Ectodermal cell (in vitro differentiated cells): Measurements from ENCODE around the gene ZNF366.

Experiments
- H3K27ac ChIP-seq: 2 replicates; pipeline ENCODE4 v1.7.0; 2013; ENCODE audit warnings: mild to moderate bottlenecking, low read depth, low read length; ENCODE audit not compliant: insufficient read depth, poor library complexity, severe bottlenecking
- H3K27me3 ChIP-seq: 2 replicates; pipeline ENCODE4 v1.7.0; 2013; ENCODE audit warnings: mild to moderate bottlenecking, low read length; ENCODE audit not compliant: insufficient read depth, control insufficient read depth, poor library complexity, severe bottlenecking
- H3K36me3 ChIP-seq: one replicate; pipeline ENCODE4 v1.7.0; 2013; ENCODE audit warnings: low read length; ENCODE audit not compliant: control insufficient read depth, insufficient read depth
- H3K4me1 ChIP-seq: one replicate; pipeline ENCODE4 v1.7.0; 2013; ENCODE audit warnings: low read length; ENCODE audit not compliant: control insufficient read depth, insufficient read depth
- H3K4me3 ChIP-seq: 2 replicates; pipeline ENCODE4 v1.7.0; 2013; ENCODE audit warnings: low read depth, low read length, control low read depth; ENCODE audit not compliant: insufficient read depth
- H3K9me3 ChIP-seq: 2 replicates; pipeline ENCODE4 v1.7.0; 2013; ENCODE audit warnings: mild to moderate bottlenecking, low read length, moderate library complexity; ENCODE audit not compliant: control insufficient read depth
- WGBS, 2 experiments: methylation state at CpG; one replicate each; pipeline ENCODE4 v1.1.7; 2013; ENCODE audit warnings: missing lambda C conversion rate in 2 of 2; 5-methylcytosine and 5-hydroxymethylcytosine counted together

ZNF366 gene

GRCh38 chr5:72522607-72523006 lies 15.4 kb upstream of the ZNF366 start:
- H3K4me3 ChIP-seq = no peak overlapping the region
- H3K9me3 ChIP-seq = no peaks in the 10 kb centered on the region
- H3K4me1 ChIP-seq = peaks cover 16% of the 10 kb centered on the region
- H3K36me3 ChIP-seq = no peaks in the 10 kb centered on the region
- no peak overlapping the region for H3K27ac ChIP-seq
- no peaks in the 10 kb centered on the region for H3K27me3 ChIP-seq
- WGBS, 2 experiments = 100% methylated on average over 1 of the region's 1 CpG; no CpG with 5 or more reads in 1 of the 2 experiments

- no peak overlapping the region for H3K4me3 ChIP-seq
- peaks cover 22% of the 10 kb centered on the region for H3K4me1 ChIP-seq
- no peaks in the 10 kb centered on the region for H3K9me3 ChIP-seq
- no peaks in the 10 kb centered on the region for H3K27me3 ChIP-seq
- no peak overlapping the region for H3K27ac ChIP-seq
- H3K36me3 ChIP-seq = no peaks in the 10 kb centered on the region
Observed at GRCh38 chr5:72519111-72519510, 11.9 kb upstream of the ZNF366 start.

GRCh38 chr5:72518001-72518683 lies 10.9 kb upstream of the ZNF366 start:
- WGBS, 2 experiments = 46 to 52% methylated on average over 12 of the region's 12 CpGs
- peaks cover 22% of the 10 kb centered on the region for H3K4me1 ChIP-seq
- H3K9me3 ChIP-seq = no peaks in the 10 kb centered on the region
- no peak overlapping the region for H3K4me3 ChIP-seq
- no peaks in the 10 kb centered on the region for H3K27me3 ChIP-seq
- H3K27ac ChIP-seq = no peak overlapping the region
- no peaks in the 10 kb centered on the region for H3K36me3 ChIP-seq

GRCh38 chr5:72516916-72517315 lies 9.7 kb upstream of the ZNF366 start:
- no peaks in the 10 kb centered on the region for H3K36me3 ChIP-seq
- WGBS, 2 experiments = 95% methylated on average over 2 of the region's 2 CpGs; no CpG with 5 or more reads in 1 of the 2 experiments
- no peak overlapping the region for H3K27ac ChIP-seq
- no peaks in the 10 kb centered on the region for H3K9me3 ChIP-seq
- no peaks in the 10 kb centered on the region for H3K27me3 ChIP-seq
- H3K4me1 ChIP-seq = peaks cover 22% of the 10 kb centered on the region
- H3K4me3 ChIP-seq = no peak overlapping the region

- no peaks in the 10 kb centered on the region for H3K27me3 ChIP-seq
- WGBS, 2 experiments = 91 to 96% methylated on average over 5 of the region's 5 CpGs
Observed at GRCh38 chr5:72515211-72515610, 8.0 kb upstream of the ZNF366 start.

GRCh38 chr5:72512593-72512860 lies 5.3 kb upstream of the ZNF366 start:
- Histone ChIP-seq H3K27me3 (no peaks in the 10 kb centered on the region), H3K36me3 (no peaks in the 10 kb centered on the region), H3K4me1 (peaks cover 5% of the 10 kb centered on the region), H3K27ac (no peak overlapping the region), H3K9me3 (no peaks in the 10 kb centered on the region), H3K4me3 (no peak overlapping the region)

More at GRCh38 chr5:72515211-72515610, 8.0 kb upstream of the ZNF366 start:
- Histone ChIP-seq H3K4me3 (no peak overlapping the region), H3K4me1 (peaks cover 22% of the 10 kb centered on the region), H3K36me3 (no peaks in the 10 kb centered on the region), H3K27ac (no peak overlapping the region), H3K9me3 (no peaks in the 10 kb centered on the region)

- Histone ChIP-seq H3K4me1 (no peaks in the 10 kb centered on the region), H3K27me3 (no peaks in the 10 kb centered on the region), H3K4me3 (no peak overlapping the region), H3K9me3 (no peaks in the 10 kb centered on the region), H3K36me3 (no peaks in the 10 kb centered on the region), H3K27ac (no peak overlapping the region)
- 93 to 94% methylated on average over 4 to 6 of the region's 6 CpGs for WGBS, 2 experiments
Observed at GRCh38 chr5:72511774-72512592, 4.8 kb upstream of the ZNF366 start.

- H3K4me3 ChIP-seq = no peak overlapping the region
- 92 to 96% methylated on average over 3 of the region's 3 CpGs for WGBS, 2 experiments
- no peaks in the 10 kb centered on the region for H3K27me3 ChIP-seq
- no peaks in the 10 kb centered on the region for H3K4me1 ChIP-seq
- H3K36me3 ChIP-seq = no peaks in the 10 kb centered on the region
- no peaks in the 10 kb centered on the region for H3K9me3 ChIP-seq
- H3K27ac ChIP-seq = no peak overlapping the region
Observed at GRCh38 chr5:72511366-72511765, 4.2 kb upstream of the ZNF366 start.

GRCh38 chr5:72510610-72511181 lies 3.5 kb upstream of the ZNF366 start:
- H3K4me3 ChIP-seq = no peak overlapping the region
- H3K9me3 ChIP-seq = no peaks in the 10 kb centered on the region
- 89 to 93% methylated on average over 8 of the region's 8 CpGs for WGBS, 2 experiments
- H3K27ac ChIP-seq = no peak overlapping the region
- H3K27me3 ChIP-seq = no peaks in the 10 kb centered on the region
- no peaks in the 10 kb centered on the region for H3K36me3 ChIP-seq
- no peaks in the 10 kb centered on the region for H3K4me1 ChIP-seq

- WGBS, 2 experiments = 88 to 91% methylated on average over 7 of the region's 7 CpGs
- H3K9me3 ChIP-seq = no peaks in the 10 kb centered on the region
- no peaks in the 10 kb centered on the region for H3K36me3 ChIP-seq
- H3K4me3 ChIP-seq = no peak overlapping the region
- no peaks in the 10 kb centered on the region for H3K27me3 ChIP-seq
- no peaks in the 10 kb centered on the region for H3K4me1 ChIP-seq
- H3K27ac ChIP-seq = no peak overlapping the region
Observed at GRCh38 chr5:72509401-72509800, 2.2 kb upstream of the ZNF366 start.
